PC-9 (cell line): ENCODE results near the gene SMIM43.

Experiments
- EZH2 ChIP-seq: fragments of 200-600 bp; sonication (generic); IDR thresholded peaks from 2 replicates; pipeline ENCODE4 v1.8.0; 2017; ENCODE audit warnings: antibody characterized with exemption, low read depth
- TF ChIP-seq, protein P1 (sequence below): fragments of 200-600 bp; sonication (generic); conservative IDR thresholded peaks from 2 replicates; pipeline ENCODE4 v1.6.1; 2017; ENCODE audit warnings: mixed run types, antibody characterized with exemption, mild to moderate bottlenecking, moderate library complexity

DNA sequence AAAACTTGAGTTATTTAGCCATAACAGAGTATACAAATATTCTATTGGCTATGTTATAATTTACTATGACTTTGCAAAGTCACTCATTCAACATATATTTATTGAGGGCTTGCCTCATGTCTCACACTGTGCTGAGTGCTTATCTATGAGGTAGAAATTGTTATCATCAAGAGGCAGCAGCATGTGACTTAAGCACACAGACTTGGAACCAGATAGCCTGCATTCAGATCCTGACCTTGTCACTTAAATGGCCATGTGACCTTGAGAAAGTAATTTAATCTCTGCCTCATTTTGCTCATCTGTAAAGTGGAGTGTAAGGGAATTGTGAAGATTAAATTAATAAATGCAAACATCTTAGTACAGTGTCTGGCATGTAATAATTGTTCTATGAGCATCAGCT, 26.0 kb upstream of the SMIM43 start:
- TF ChIP-seq, protein P1, sequence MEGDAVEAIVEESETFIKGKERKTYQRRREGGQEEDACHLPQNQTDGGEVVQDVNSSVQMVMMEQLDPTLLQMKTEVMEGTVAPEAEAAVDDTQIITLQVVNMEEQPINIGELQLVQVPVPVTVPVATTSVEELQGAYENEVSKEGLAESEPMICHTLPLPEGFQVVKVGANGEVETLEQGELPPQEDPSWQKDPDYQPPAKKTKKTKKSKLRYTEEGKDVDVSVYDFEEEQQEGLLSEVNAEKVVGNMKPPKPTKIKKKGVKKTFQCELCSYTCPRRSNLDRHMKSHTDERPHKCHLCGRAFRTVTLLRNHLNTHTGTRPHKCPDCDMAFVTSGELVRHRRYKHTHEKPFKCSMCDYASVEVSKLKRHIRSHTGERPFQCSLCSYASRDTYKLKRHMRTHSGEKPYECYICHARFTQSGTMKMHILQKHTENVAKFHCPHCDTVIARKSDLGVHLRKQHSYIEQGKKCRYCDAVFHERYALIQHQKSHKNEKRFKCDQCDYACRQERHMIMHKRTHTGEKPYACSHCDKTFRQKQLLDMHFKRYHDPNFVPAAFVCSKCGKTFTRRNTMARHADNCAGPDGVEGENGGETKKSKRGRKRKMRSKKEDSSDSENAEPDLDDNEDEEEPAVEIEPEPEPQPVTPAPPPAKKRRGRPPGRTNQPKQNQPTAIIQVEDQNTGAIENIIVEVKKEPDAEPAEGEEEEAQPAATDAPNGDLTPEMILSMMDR = no peak
- no peak for TF ChIP-seq EZH2
